Measurements from ENCODE around the gene SAFB.

DNA sequence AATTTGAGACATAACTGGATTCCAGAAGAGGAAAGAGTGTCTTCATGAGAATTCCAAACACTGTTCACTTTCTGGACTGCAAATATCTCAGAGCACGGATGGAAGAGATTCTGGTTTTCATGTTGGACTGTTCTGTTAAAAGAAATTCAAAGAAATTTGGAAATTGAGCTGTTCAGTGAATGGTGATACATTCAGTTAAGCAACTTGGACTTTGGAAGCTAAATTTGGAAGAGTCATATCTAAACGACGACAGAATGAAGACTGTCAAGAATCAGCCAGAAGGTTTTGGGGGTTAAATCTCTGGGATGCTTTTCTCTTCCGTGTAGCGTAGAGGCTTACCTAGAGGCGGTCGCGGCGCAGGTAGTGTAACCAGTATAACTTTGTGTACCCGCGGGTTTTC is 25.6 kb downstream of the SAFB start:
- TF ChIP-seq, protein P1, sequence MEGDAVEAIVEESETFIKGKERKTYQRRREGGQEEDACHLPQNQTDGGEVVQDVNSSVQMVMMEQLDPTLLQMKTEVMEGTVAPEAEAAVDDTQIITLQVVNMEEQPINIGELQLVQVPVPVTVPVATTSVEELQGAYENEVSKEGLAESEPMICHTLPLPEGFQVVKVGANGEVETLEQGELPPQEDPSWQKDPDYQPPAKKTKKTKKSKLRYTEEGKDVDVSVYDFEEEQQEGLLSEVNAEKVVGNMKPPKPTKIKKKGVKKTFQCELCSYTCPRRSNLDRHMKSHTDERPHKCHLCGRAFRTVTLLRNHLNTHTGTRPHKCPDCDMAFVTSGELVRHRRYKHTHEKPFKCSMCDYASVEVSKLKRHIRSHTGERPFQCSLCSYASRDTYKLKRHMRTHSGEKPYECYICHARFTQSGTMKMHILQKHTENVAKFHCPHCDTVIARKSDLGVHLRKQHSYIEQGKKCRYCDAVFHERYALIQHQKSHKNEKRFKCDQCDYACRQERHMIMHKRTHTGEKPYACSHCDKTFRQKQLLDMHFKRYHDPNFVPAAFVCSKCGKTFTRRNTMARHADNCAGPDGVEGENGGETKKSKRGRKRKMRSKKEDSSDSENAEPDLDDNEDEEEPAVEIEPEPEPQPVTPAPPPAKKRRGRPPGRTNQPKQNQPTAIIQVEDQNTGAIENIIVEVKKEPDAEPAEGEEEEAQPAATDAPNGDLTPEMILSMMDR (conservative IDR thresholded peaks at IDR 0.05; ENCODE audit: low read length) = no peak
- TF ChIP-seq EZH2phosphoT487 (IDR thresholded peaks at IDR 0.05; ENCODE audit: borderline replicate concordance, low read depth, low read length) = no peak

All from OCI-LY7 (cell line).